Right kidney (tissue), 9 donors: Measurements from ENCODE around the gene PRG3.

Experiments used
- DNase-seq: peaks from one replicate; pipeline ENCODE4 v3.0.0-alpha.2; 2016
- long read RNA-seq, 8 donors: transcript quantifications; one replicate each; lab custom pipeline, GENCODE V29; 2026

Gene PRG3
- long read RNA-seq, donor 1, result 0 reads
- long read RNA-seq, donor 2, result 0 reads
- long read RNA-seq, donor 3, result 0 reads
- long read RNA-seq, donor 4, result 0 reads
- long read RNA-seq, donor 5, result 0 reads
- long read RNA-seq, donor 6, partial matches to known transcripts, result 0 of 1 reads
- long read RNA-seq, donor 6, other reads (novel, unspliced or antisense), result 0 of 1 reads
- long read RNA-seq, donor 7, result 0 reads
- long read RNA-seq, donor 8, result 0 reads

GRCh38 chr11:57380975-57381374 lies at the start of gene PRG3:
Gene PRG3 (minus strand): TSS chr11:57381150. CDS start chr11:57380708, 442 bp downstream.
- DNase-seq, result no peak

GRCh38 chr11:57429946-57430345 lies 49.0 kb upstream of the PRG3 start:
- DNase-seq, result no peak

- DNase-seq, result no peak
Measured at GRCh38 chr11:57428643-57429042, 47.7 kb upstream of the PRG3 start.

GRCh38 chr11:57427727-57428082 lies 46.8 kb upstream of the PRG3 start:
- DNase-seq, result no peak

GRCh38 chr11:57426929-57427726 lies 46.2 kb upstream of the PRG3 start, which contains the start of gene SLC43A3:
Gene SLC43A3 (minus strand): TSS chr11:57427121. CDS start chr11:57426172, 949 bp downstream.
- peak; percentile 66 for DNase-seq

GRCh38 chr11:57426439-57426928 lies 45.5 kb upstream of the PRG3 start:
- DNase-seq, result no peak

- DNase-seq, result peak; percentile 4
Measured at GRCh38 chr11:57425565-57426438, 44.9 kb upstream of the PRG3 start.

- peak; percentile 16 for DNase-seq
Measured at GRCh38 chr11:57424792-57425564, 44.0 kb upstream of the PRG3 start.

GRCh38 chr11:57424137-57424791 lies 43.3 kb upstream of the PRG3 start:
- no peak for DNase-seq

- no peak for DNase-seq
Measured at GRCh38 chr11:57422669-57423068, 41.7 kb upstream of the PRG3 start.

GRCh38 chr11:57421805-57422204 lies 40.9 kb upstream of the PRG3 start:
- no peak for DNase-seq

- DNase-seq, result no peak
Measured at GRCh38 chr11:57421066-57421465, 40.1 kb upstream of the PRG3 start.

- DNase-seq, result no peak
Measured at GRCh38 chr11:57419146-57419545, 38.2 kb upstream of the PRG3 start.

- DNase-seq, result no peak
Measured at GRCh38 chr11:57418131-57418530, 37.2 kb upstream of the PRG3 start.

GRCh38 chr11:57417056-57417455 lies 36.1 kb upstream of the PRG3 start:
- DNase-seq, result no peak

- DNase-seq, result no peak
Measured at GRCh38 chr11:57416436-57416835, 35.5 kb upstream of the PRG3 start.

GRCh38 chr11:57414612-57415212 lies 33.8 kb upstream of the PRG3 start:
- DNase-seq, result no peak

GRCh38 chr11:57413681-57414080 lies 32.7 kb upstream of the PRG3 start:
- DNase-seq, result no peak

- no peak for DNase-seq
Measured at GRCh38 chr11:57410287-57410686, 29.3 kb upstream of the PRG3 start.

GRCh38 chr11:57409321-57410100 lies 28.6 kb upstream of the PRG3 start:
- no peak for DNase-seq
